ENCODE data around the gene PRSS33. TPM values are rescaled to one million over a fixed set of nuclear protein-coding genes. Genes with fewer than 3 reads are reported as not detected.

Gene PRSS33, protein sequence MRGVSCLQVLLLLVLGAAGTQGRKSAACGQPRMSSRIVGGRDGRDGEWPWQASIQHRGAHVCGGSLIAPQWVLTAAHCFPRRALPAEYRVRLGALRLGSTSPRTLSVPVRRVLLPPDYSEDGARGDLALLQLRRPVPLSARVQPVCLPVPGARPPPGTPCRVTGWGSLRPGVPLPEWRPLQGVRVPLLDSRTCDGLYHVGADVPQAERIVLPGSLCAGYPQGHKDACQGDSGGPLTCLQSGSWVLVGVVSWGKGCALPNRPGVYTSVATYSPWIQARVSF
- not detected in 2 replicates for total RNA-seq

- intact Hi-C loops (cut with micrococcal nuclease) = no loop called here
Measured at GRCh38 chr16:2787406-2787805, at the start of gene PRSS33. PRSS33 (minus strand) TSS chr16:2787560; CDS start chr16:2786547, 1,013 bp downstream.

- intact Hi-C loops (cut with micrococcal nuclease) = no loop called here
Measured at GRCh38 chr16:2836646-2837508, 49.5 kb upstream of the PRSS33 start.

DNA sequence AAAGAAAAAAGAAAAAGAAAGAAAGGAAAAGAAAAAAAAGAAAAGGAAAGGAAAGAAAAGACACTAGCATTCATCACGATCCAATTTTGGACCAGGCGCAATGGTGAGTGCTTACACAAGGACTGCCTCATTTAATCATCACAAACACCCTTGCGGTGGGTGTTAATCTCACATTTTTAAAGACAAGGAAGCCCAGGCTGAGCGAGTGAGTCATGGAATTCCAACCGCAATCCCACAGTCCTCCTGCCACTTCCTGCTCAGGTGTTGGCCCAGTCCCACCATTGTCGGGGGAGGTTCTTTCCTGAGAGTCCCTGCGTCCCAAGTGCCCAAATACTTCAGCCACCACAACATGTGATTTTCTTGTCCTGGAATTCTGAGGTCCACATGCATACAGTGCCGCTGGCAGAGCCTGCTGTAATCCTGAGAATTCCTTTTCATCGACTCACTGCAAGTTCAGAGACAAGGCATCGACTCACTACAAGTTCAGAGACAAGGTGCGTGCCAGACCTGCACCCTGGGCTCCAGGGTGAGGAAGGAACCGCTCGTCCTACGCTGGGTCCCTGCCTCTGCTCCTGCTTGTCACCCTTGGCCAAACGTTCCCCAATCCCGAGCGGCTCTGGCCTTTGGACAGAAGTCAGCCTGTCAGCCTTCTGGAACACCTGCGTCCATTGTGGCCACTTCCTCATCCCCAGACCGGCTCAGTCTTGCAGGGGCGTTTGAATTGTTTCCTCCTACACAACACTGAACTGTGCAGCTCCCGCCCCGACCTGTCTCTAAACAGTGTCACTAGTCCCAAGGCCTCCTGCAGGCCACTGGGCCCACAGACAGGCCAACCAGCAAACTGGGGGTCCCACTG, 48.5 kb upstream of the PRSS33 start:
- intact Hi-C loops (cut with micrococcal nuclease) = no loop called here

DNA sequence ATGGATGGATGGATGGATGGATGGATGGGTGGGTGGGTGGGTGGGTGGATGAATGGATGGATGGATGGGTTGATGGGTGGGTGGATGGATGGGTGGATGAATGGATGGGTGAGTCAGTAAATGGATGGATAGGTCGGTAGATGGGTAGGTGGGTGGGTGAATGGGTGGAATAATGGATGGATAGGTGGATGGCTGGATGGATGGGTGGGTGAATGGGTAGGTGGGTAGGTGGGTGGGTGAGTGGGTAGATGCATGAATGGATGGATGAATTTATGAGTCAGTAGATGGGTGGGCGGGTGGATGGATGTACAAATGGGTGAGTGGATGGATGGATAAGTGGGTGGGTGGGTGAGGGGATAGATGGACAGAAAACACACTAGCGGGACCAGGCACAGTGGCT, 47.6 kb upstream of the PRSS33 start:
- intact Hi-C loops (cut with micrococcal nuclease) = no loop called here

GRCh38 chr16:2833776-2834175, 46.4 kb upstream of the PRSS33 start:
- intact Hi-C loops (cut with micrococcal nuclease) = no loop called here

DNA sequence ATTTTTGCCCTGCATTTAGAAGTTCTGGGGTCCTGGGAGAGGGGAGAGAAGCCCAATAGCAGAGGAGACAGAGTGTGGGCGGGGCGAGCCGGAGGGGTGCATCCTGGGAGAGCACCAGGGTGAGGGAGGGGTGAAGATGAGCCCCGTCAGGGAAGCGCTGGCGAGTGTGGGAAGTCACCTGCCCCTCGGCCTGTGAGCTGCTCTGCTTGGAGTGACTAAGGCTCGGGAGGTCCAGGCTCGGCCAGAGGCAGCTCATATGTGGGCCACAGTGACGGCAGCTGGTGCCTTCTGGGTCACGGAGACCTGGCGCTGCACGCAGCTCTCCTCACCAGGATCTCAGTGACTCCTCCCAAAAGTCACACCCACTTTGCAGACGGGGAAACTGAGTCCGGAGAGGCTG, 43.8 kb upstream of the PRSS33 start:
- intact Hi-C loops (cut with micrococcal nuclease) = no loop called here

GRCh38 chr16:2830355-2830695, 43.0 kb upstream of the PRSS33 start:
- intact Hi-C loops (cut with micrococcal nuclease) = no loop called here

GRCh38 chr16:2829501-2830354, 42.4 kb upstream of the PRSS33 start, which contains the start of gene ZG16B:
ZG16B (plus strand) TSS chr16:2830303; CDS start chr16:2830442, 139 bp downstream.
- intact Hi-C loops (cut with micrococcal nuclease) = no loop called here

- intact Hi-C loops (cut with micrococcal nuclease) = no loop called here
Measured at GRCh38 chr16:2828876-2829430, 41.6 kb upstream of the PRSS33 start.

- intact Hi-C loops (cut with micrococcal nuclease) = no loop called here
Measured at GRCh38 chr16:2828521-2828840, 41.1 kb upstream of the PRSS33 start.

DNA sequence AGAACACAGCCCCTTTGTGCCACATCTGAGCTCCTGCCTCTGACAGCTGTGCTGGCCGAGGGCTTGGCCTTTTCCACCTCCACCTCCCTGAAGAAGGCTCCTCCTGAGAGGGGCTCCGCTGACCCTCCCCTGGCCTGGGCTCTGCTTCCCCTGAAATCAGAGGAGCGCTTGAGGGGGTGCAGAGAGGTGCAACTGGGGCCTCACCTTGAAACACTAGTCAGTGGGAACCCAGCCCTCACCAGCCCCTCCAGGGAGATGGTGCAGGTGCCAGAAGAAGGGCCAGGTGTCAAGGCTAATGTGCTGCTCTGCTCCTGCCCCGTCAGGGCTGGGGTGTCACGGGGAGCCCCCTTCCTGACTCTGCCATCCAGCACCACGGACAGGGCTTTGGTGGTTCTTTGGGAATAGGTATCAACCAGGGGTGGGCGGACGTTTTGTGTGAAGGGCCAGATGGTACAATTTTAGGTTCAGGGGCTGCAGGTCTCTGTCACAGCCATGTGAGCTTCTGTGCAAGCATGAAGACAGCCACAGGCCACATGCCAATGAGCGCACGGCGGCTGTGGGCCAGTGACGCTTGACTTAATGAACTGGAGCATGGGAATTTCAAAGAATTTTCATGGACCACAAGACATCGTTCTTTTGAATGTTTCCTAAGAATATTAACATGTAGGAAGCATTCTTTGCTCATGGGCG, 40.6 kb upstream of the PRSS33 start:
- intact Hi-C loops (cut with micrococcal nuclease) = no loop called here

- intact Hi-C loops (cut with micrococcal nuclease) = no loop called here
Measured at GRCh38 chr16:2827374-2827791, 40.0 kb upstream of the PRSS33 start.

- intact Hi-C loops (cut with micrococcal nuclease) = no loop called here
Measured at GRCh38 chr16:2826591-2827373, 39.4 kb upstream of the PRSS33 start.

DNA sequence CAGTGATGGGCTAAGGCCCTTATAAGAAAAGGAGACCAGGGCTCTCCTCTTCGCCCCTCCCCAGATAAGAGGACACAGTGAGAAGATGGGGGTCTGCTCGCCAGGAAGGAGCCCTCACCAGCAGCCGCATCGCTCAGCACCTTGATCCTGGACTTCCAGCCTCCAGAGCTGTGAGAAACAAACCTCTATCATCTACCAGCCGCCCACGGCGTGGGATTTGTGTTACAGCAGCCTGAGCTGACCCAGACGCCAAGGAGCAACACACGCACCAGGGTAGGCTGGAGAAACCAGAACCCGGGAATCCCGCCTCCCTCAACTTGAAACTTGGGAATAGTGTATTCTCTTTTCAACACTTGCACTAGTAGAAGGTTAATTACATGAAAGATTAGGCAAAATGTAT, 38.5 kb upstream of the PRSS33 start:
- intact Hi-C loops (cut with micrococcal nuclease) = no loop called here

GRCh38 chr16:2825049-2825742, 37.8 kb upstream of the PRSS33 start:
- intact Hi-C loops (cut with micrococcal nuclease) = no loop called here

- intact Hi-C loops (cut with micrococcal nuclease) = no loop called here
Measured at GRCh38 chr16:2824626-2825025, 37.3 kb upstream of the PRSS33 start.

- intact Hi-C loops (cut with micrococcal nuclease) = no loop called here
Measured at GRCh38 chr16:2822496-2822895, 35.1 kb upstream of the PRSS33 start.

GRCh38 chr16:2822158-2822495, 34.8 kb upstream of the PRSS33 start:
- intact Hi-C loops (cut with micrococcal nuclease) = no loop called here
